Activated CD8-positive, alpha-beta memory T cell treated with anti-CD3 and anti-CD28 coated beads for 24 hours (primary cell): ENCODE results near the gene PRKCE.

ENCODE experiments used
- DNase-seq: peaks from one replicate; pipeline ENCODE4 v3.0.0-alpha.2; 2020

PRKCE gene

GRCh38 chr2:46101557-46102220 lies 450.2 kb downstream of the PRKCE start:
- DNase-seq: no peak

- DNase-seq: no peak
Measured at GRCh38 chr2:46106690-46107089, 455.2 kb downstream of the PRKCE start.

- DNase-seq: no peak
Measured at GRCh38 chr2:46114996-46115395, 463.5 kb downstream of the PRKCE start.

GRCh38 chr2:46116150-46116549 lies 464.7 kb downstream of the PRKCE start:
- DNase-seq: no peak

- DNase-seq: no peak
Measured at GRCh38 chr2:46116553-46116991, 465.1 kb downstream of the PRKCE start.

GRCh38 chr2:46117379-46117778 lies 465.9 kb downstream of the PRKCE start:
- DNase-seq: no peak

GRCh38 chr2:46117994-46118393 lies 466.5 kb downstream of the PRKCE start:
- DNase-seq: no peak

GRCh38 chr2:46118656-46119371 lies 467.3 kb downstream of the PRKCE start:
- DNase-seq: no peak

GRCh38 chr2:46119453-46119852 lies 468.0 kb downstream of the PRKCE start:
- DNase-seq: no peak

GRCh38 chr2:46120792-46121555 lies 469.5 kb downstream of the PRKCE start:
- no peak for DNase-seq

- DNase-seq: no peak
Measured at GRCh38 chr2:46122318-46122976, 471.0 kb downstream of the PRKCE start.

- DNase-seq: no peak
Measured at GRCh38 chr2:46123013-46123412, 471.5 kb downstream of the PRKCE start.

- no peak for DNase-seq
Measured at GRCh38 chr2:46125798-46126197, 474.3 kb downstream of the PRKCE start.

- DNase-seq: no peak
Measured at GRCh38 chr2:46126571-46126970, 475.1 kb downstream of the PRKCE start.

- DNase-seq: no peak
Measured at GRCh38 chr2:46127176-46127575, 475.7 kb downstream of the PRKCE start.

- no peak for DNase-seq
Measured at GRCh38 chr2:46130511-46130910, 479.0 kb downstream of the PRKCE start.

- DNase-seq: no peak
Measured at GRCh38 chr2:46132996-46133395, 481.5 kb downstream of the PRKCE start.

- no peak for DNase-seq
Measured at GRCh38 chr2:46134531-46135227, 483.2 kb downstream of the PRKCE start.

- no peak for DNase-seq
Measured at GRCh38 chr2:46135228-46135855, 483.9 kb downstream of the PRKCE start.

- no peak for DNase-seq
Measured at GRCh38 chr2:46135958-46136357, 484.5 kb downstream of the PRKCE start.

- DNase-seq: no peak
Measured at GRCh38 chr2:46136481-46136880, 485.0 kb downstream of the PRKCE start.

GRCh38 chr2:46136953-46137352 lies 485.5 kb downstream of the PRKCE start:
- DNase-seq: no peak
